ENCODE data around the gene MZF1. TPM values are rescaled to one million over a fixed set of nuclear protein-coding genes. Genes with fewer than 3 reads are reported as not detected.

Gene MZF1
- total RNA-seq, 2 experiments from 2014 or later, result 21.0 to 21.1 TPM

DNA sequence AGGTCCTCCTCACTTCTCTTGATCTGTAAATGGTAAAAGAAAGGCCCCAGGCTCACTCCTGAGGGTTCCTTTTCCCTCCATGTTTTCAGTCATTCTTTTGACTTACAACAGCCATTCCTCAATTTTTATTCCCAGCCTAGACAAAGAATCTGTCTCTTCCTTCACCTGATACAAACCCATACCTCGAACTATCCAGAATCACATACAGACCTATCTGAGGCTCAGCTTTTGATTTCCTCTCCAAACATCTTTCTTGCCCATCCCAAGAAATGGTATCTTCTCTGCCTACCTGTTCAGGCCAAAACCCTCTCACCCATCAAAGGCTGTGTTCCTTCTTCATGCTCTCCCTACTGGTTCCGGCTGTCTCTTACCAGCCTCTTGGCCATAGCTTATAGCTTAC is 20.5 kb downstream of the MZF1 start:
- Mint-ChIP-seq H3K27me3 (no peaks in the 10 kb centered on the region), H3K36me3 (ENCODE audit: low read depth) (peaks cover 94% of the 10 kb centered on the region), H3K4me3 (peak overlapping the region; percentile 50), H3K9me3 (no peaks in the 10 kb centered on the region), H3K27ac (peak overlapping the region; percentile 60), H3K4me1 (ENCODE audit: low read depth) (peaks cover 49% of the 10 kb centered on the region)
- POLR2A ChIA-PET, result interaction anchor here (3.4 to 3.6 kb wide), 2 partner anchors 8 to 32 kb away, joined by 44 to 64 read pairs; partner anchors contain the start of genes TRIM28 and ZBTB45
- Histone ChIP-seq H3K9me3 (ENCODE audit: control insufficient read depth in 1 of 2, insufficient read depth in 1 of 2, low read length in 2 of 2) (no peaks in the 10 kb centered on the region), H3K4me3 (ENCODE audit: low read length) (no peak overlapping the region), H3K27ac (ENCODE audit: low read depth in 1 of 2, low read length in 2 of 2) (no peak overlapping the region), H3K27me3 (ENCODE audit: control insufficient read depth in 1 of 2, insufficient read depth in 2 of 2, low read length in 2 of 2) (no peaks in the 10 kb centered on the region), H3K36me3 (ENCODE audit: insufficient read depth, low read length) (peaks cover 81% of the 10 kb centered on the region), H3K4me1 (ENCODE audit: insufficient read depth, low read length) (peaks cover 53% of the 10 kb centered on the region)
- intact Hi-C loops (cut with DNase I, micrococcal nuclease), result no loop called here
- DNase-seq, result no peak
- CTCF ChIA-PET, result interaction anchor here (1.0 to 3.3 kb wide), 2 partner anchors 28 to 33 kb away, joined by 4 to 26 read pairs; partner anchors contain the start of gene ZBTB45
- TF ChIP-seq, protein P1, sequence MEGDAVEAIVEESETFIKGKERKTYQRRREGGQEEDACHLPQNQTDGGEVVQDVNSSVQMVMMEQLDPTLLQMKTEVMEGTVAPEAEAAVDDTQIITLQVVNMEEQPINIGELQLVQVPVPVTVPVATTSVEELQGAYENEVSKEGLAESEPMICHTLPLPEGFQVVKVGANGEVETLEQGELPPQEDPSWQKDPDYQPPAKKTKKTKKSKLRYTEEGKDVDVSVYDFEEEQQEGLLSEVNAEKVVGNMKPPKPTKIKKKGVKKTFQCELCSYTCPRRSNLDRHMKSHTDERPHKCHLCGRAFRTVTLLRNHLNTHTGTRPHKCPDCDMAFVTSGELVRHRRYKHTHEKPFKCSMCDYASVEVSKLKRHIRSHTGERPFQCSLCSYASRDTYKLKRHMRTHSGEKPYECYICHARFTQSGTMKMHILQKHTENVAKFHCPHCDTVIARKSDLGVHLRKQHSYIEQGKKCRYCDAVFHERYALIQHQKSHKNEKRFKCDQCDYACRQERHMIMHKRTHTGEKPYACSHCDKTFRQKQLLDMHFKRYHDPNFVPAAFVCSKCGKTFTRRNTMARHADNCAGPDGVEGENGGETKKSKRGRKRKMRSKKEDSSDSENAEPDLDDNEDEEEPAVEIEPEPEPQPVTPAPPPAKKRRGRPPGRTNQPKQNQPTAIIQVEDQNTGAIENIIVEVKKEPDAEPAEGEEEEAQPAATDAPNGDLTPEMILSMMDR (IDR thresholded peaks at IDR 0.05), result no peak
- no peak for ATAC-seq (ENCODE audit: poor library complexity)

DNA sequence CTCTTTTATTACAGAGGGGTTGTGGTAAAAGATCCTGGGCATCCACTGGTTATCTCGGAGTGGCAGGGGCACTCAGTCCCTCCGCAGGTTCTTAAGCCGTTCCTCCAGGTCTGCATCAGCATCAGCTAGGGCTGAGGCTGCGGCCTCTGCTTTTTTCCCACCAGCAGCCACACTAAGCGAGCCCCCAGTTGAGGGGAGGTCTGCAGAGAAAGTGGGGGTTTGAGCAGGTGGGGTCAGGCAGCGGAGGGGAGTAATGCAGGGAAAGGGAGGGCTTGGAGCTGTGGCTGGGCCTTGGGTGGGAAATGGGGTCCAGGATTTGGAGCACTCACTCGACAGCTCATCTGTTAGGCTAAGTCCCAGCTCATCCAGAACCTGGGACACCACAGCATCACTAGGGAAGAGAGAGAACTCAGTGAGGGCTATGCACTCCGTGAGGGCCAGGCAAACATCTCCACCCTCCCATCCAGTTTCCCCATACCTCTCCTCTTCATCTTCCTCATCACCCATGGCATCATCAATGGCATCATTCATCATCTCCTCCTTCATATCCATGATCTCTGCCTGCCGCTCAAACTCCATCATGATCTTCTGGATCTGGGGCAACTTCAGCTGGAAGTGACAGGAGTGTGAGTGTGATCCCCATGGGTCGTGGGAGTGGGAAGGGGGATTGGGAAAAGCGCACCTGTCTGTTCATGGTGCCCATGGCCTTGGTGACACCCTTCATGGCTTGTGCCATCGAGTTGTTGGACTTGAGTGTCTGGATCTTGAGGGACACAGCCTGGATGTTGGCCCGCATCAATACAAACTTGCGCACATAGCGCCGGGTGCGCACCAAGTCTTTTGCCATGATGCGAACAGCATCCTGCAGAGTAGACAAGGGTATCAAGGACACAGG is 21.3 kb downstream of the MZF1 start:
- Mint-ChIP-seq H3K27ac (peak overlapping the region; percentile 60), H3K36me3 (ENCODE audit: low read depth) (peaks cover 94% of the 10 kb centered on the region), H3K27me3 (no peaks in the 10 kb centered on the region), H3K4me1 (ENCODE audit: low read depth) (peaks cover 43% of the 10 kb centered on the region), H3K9me3 (no peaks in the 10 kb centered on the region), H3K4me3 (peak overlapping the region; percentile 50)
- ATAC-seq (ENCODE audit: poor library complexity) (no peak), DNase-seq (peak in 1 of 14 experiments; percentile 9)
- Histone ChIP-seq H3K9me3 (ENCODE audit: control insufficient read depth in 1 of 2, insufficient read depth in 1 of 2, low read length in 2 of 2) (no peaks in the 10 kb centered on the region), H3K27ac (ENCODE audit: low read depth in 1 of 2, low read length in 2 of 2) (no peak overlapping the region), H3K36me3 (ENCODE audit: insufficient read depth, low read length) (peaks cover 84% of the 10 kb centered on the region), H3K27me3 (ENCODE audit: control insufficient read depth in 1 of 2, insufficient read depth in 2 of 2, low read length in 2 of 2) (no peaks in the 10 kb centered on the region), H3K4me3 (ENCODE audit: low read length) (no peak overlapping the region), H3K4me1 (ENCODE audit: insufficient read depth, low read length) (peaks cover 53% of the 10 kb centered on the region)
- TF ChIP-seq, protein P1 (IDR thresholded peaks at IDR 0.05), result no peak
- POLR2A ChIA-PET, result interaction anchor here (1.4 kb wide), 1 partner anchor 11 kb away, joined by 4 read pairs; no protein-coding TSS in a partner anchor
- CTCF ChIA-PET, result no interaction called here
- intact Hi-C loops (cut with DNase I, micrococcal nuclease), result no loop called here

DNA sequence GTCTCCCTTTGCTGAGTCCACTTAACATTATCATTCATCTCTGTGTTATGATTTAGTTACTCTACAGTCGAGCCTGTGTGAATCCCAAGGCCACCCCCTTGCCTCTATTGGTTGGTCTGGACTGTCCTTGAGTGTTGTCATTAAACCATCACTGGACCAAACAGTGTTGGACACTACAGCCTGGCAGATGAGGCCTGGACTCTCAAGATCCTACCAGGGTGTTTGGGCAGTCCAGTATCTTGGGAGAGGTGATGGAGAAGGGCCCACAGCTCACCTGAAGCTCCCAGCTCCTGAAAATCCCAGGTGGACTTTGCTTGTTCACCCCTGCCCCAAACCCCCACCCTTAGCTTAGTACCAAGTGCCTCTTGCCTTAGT is 22.0 kb downstream of the MZF1 start:
- H3K36me3 Mint-ChIP-seq (ENCODE audit: low read depth), result peaks cover 95% of the 10 kb centered on the region
- H3K27me3 ChIP-seq (ENCODE audit: control insufficient read depth in 1 of 2, insufficient read depth in 2 of 2, low read length in 2 of 2), result no peaks in the 10 kb centered on the region
- no peak for ATAC-seq (ENCODE audit: poor library complexity)
- H3K4me3 Mint-ChIP-seq, result peak overlapping the region; percentile 3
- H3K27me3 Mint-ChIP-seq, result no peaks in the 10 kb centered on the region
- H3K4me1 ChIP-seq (ENCODE audit: insufficient read depth, low read length), result peaks cover 53% of the 10 kb centered on the region
- TF ChIP-seq, protein P1 (IDR thresholded peaks at IDR 0.05), result no peak
- H3K27ac Mint-ChIP-seq, result peak overlapping the region; percentile 12
- no peak for DNase-seq
- H3K4me3 ChIP-seq (ENCODE audit: low read length), result no peak overlapping the region
- H3K36me3 ChIP-seq (ENCODE audit: insufficient read depth, low read length), result peaks cover 82% of the 10 kb centered on the region
- POLR2A ChIA-PET, result interaction anchor here (1.4 kb wide), 1 partner anchor 11 kb away, joined by 4 read pairs; no protein-coding TSS in a partner anchor
- peaks cover 43% of the 10 kb centered on the region for H3K4me1 Mint-ChIP-seq (ENCODE audit: low read depth)
- CTCF ChIA-PET, result no interaction called here
- no peak overlapping the region for H3K27ac ChIP-seq (ENCODE audit: low read depth in 1 of 2, low read length in 2 of 2)
- no peaks in the 10 kb centered on the region for H3K9me3 ChIP-seq (ENCODE audit: control insufficient read depth in 1 of 2, insufficient read depth in 1 of 2, low read length in 2 of 2)
- no peaks in the 10 kb centered on the region for H3K9me3 Mint-ChIP-seq
- intact Hi-C loops (cut with DNase I, micrococcal nuclease), result no loop called here
